Measurements from ENCODE around the gene GRHL1. TPM values are rescaled to one million over a fixed set of nuclear protein-coding genes. Genes with fewer than 3 reads are reported as not detected.

GRHL1 gene, protein sequence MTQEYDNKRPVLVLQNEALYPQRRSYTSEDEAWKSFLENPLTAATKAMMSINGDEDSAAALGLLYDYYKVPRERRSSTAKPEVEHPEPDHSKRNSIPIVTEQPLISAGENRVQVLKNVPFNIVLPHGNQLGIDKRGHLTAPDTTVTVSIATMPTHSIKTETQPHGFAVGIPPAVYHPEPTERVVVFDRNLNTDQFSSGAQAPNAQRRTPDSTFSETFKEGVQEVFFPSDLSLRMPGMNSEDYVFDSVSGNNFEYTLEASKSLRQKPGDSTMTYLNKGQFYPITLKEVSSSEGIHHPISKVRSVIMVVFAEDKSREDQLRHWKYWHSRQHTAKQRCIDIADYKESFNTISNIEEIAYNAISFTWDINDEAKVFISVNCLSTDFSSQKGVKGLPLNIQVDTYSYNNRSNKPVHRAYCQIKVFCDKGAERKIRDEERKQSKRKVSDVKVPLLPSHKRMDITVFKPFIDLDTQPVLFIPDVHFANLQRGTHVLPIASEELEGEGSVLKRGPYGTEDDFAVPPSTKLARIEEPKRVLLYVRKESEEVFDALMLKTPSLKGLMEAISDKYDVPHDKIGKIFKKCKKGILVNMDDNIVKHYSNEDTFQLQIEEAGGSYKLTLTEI
- total RNA-seq: 0.16 TPM in 1 of 2 replicates, not detected in the other

DNA sequence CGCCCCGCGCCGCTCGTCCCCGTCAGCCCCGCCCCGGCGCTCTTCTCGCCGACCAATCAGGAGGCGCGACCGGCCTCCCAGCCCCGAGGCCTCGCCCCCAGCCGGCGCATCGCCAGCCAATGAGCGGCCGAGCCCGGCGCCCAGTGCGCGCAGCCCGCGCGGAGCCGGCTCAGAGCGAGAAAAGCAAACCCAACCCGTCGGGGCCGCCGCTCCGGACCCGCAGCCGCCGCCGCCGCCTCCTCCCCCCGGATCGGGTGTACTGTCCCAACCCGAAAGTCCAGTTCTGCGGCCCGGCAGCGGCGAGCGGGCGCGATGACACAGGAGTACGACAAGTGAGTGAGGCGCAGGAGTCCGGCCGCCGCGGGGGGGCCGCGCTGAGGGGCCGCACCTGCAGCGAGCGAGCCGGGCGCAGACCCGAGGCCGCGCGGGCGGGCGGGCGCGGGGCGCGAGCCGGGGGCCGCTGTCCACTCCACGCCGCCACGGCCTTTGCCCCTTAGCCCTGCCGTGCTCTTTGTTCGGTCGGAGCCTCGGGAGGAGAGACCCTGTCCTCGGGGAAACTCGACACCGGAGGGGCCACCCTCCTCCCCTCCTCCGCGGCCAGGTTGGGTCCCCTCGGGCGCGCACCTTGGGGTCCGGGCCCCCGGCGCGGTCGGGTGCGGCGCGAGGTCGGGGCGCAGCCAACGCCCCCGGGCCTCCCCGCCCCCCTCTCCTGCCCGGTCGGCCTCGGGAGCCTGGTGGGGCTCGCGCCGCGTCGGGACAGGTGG is at the start of gene GRHL1:
TSS of gene GRHL1 (plus strand) at position 172 of the 764 bp plus-strand sequence. CDS start at position 313, 141 bp downstream.

DNA sequence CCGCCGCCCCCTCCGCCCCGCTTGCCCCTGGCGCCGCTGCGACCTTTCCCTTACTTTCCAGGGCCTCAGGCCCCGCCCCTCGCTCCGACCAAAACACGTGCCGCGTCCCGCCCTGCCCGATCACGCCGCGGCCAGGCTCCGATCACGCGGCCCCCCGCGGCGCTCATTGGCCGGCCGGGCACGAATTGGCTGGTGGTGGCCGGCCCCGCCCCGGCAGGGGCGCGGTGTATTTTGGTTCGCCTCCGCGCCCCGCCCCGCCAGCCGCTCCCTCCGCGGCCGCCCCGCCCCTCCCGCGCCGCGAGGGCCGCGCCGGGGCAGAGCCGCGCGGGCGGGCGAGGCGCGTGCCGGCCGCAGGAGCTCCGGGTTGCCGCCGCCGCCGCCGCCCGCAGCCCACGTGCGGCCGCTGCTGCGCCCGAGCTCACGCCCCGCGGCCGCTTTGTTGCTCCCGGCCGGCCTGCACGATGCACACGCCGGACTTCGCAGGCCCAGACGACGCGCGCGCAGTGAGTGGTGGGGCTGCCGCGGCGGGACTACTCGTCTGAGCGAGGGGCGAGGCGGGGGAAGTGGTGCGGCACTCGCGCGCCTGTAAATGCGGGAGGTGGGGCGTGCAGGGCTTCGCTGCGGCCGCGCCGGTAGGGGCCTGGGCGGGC is 91.9 kb downstream of the GRHL1 start, which contains the start of gene KLF11:
TSS of gene KLF11 (plus strand) at position 295 of the 650 bp plus-strand sequence. CDS start at position 462, 167 bp downstream.

Other genes with a start within 250 kb of the GRHL1 start
- gene TAF1B, start 108.2 kb upstream of the GRHL1 start, total RNA-seq: 9.7 and 13.9 TPM in 2 replicates
- 4.2 and 7.1 TPM in 2 replicates for gene KLF11, start 91.9 kb downstream of the GRHL1 start, total RNA-seq
- under 0.01 and 0.16 TPM in 2 replicates for gene CYS1, start 128.7 kb downstream of the GRHL1 start, total RNA-seq
- 13.8 and 15.0 TPM in 2 replicates for gene RRM2, start 171.0 kb downstream of the GRHL1 start, total RNA-seq